ENCODE data around the gene SPRY1.

DNA sequence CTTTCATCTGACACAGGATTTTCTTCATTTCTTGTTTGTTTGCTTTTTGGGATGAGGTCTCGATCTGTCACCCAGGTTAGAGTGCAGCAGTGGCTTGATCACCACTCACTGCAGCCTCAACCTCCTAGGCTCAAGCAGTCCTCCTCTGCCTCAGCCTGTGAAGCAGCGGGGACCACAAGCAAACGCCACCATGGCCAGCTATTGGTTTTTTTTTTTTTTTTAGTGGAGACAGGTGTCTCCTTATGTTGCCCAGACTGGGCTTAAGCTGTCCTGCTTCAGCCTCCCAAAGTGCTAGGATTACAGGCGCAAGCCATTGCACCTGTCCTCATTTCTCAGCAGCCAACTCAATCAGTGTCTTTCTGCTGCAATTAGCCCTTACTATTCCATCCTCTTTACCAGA lies 10.3 kb downstream of the SPRY1 start:
- no peak for TF ChIP-seq POLR2AphosphoS5 (IDR thresholded peaks at IDR 0.05)
- TF ChIP-seq POLR2A (IDR thresholded peaks at IDR 0.05): no peak
